ENCODE measurements around the gene SPDYC. TPM values are rescaled to one million over a fixed set of nuclear protein-coding genes. Genes with fewer than 3 reads are reported as not detected.
A peak's percentile ranks its signal among the peaks of the same experiment; 100 is the strongest.
"Not testable (repeated sequence)": the region's sequence is repeated elsewhere in the genome, so short reads cannot be mapped to it uniquely, and the experiment has no call there.

The SPDYC gene
- total and polyA plus RNA-seq, 11 donors, result not detected

DNA sequence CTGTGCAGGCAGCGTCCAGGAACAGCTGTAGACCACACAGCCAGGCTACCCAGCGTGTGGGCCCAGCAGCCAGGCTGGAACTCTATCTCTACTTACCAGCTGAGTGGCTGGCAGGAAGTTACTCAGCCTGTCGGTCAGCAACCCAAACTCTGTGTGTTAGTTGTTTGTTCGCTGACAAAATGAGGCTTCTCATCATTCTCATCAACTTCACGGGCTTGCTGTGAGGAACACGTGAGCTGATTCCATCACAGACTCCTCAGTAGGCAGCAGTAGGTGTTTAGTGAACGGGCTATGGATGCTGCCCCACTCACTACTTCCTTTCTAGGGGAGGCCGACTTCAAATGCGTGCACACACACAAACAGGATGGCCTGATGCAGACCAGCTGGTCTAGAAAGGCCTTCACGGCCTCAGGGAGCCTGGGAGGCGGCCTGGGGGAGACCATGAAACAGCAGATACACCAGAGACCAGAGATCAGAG is 830 bp upstream of the SPDYC start:
- no peaks in the 10 kb centered on the region for H3K27me3 ChIP-seq
- H3K36me3 ChIP-seq, result no peaks in the 10 kb centered on the region
- intact Hi-C loops (cut with DNase I), result no loop called here
- H3K9me3 ChIP-seq, result no peaks in the 10 kb centered on the region
- H3K4me3 ChIP-seq, result no peak overlapping the region
- DNase-seq (no peak), ATAC-seq (no peak)
- WGBS, 4 donors, result 69 to 73% (median 71%) methylated on average over 11 of the region's 11 CpGs
- no peak for TF ChIP-seq POLR2A (IDR thresholded peaks at IDR 0.05)
- TF ChIP-seq, protein P1, sequence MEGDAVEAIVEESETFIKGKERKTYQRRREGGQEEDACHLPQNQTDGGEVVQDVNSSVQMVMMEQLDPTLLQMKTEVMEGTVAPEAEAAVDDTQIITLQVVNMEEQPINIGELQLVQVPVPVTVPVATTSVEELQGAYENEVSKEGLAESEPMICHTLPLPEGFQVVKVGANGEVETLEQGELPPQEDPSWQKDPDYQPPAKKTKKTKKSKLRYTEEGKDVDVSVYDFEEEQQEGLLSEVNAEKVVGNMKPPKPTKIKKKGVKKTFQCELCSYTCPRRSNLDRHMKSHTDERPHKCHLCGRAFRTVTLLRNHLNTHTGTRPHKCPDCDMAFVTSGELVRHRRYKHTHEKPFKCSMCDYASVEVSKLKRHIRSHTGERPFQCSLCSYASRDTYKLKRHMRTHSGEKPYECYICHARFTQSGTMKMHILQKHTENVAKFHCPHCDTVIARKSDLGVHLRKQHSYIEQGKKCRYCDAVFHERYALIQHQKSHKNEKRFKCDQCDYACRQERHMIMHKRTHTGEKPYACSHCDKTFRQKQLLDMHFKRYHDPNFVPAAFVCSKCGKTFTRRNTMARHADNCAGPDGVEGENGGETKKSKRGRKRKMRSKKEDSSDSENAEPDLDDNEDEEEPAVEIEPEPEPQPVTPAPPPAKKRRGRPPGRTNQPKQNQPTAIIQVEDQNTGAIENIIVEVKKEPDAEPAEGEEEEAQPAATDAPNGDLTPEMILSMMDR (IDR thresholded peaks at IDR 0.05), result no peak
- H3K4me1 ChIP-seq, result peaks cover 0 to 7% (median 0%) of the 10 kb centered on the region in 12 donors
- no peak overlapping the region for H3K27ac ChIP-seq

DNA sequence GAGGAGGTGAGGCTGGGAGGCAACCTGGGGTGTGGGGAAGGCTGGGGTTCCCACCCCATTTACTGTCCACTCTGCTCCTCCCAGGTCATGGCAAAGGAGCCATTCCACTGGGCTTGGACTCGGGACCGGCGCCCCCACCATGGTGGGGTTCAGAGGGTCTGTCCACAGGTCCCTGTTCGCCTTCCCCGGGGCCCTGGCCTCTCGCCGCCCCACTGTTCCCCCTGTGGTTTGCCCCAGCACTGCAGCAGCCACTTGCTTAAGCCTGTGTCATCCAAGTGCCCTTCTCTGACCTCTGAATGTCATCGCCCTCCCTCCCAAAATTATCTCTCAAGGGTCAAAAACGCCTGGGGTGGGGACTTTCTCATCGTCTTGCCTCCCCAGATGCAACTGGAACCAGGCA is 2.6 kb downstream of the SPDYC start:
- intact Hi-C loops (cut with DNase I), result loop anchor here in 1 of 10 donors (5.0 kb wide), 1 partner anchor 35 kb away; no protein-coding TSS in a partner anchor
- H3K27ac ChIP-seq, result no peak overlapping the region
- ATAC-seq, result no peak
- no peaks in the 10 kb centered on the region for H3K27me3 ChIP-seq
- no peak for DNase-seq
- no peak overlapping the region for H3K4me3 ChIP-seq
- no peaks in the 10 kb centered on the region for H3K36me3 ChIP-seq
- H3K4me1 ChIP-seq, result peaks cover 0 to 7% (median 0%) of the 10 kb centered on the region in 12 donors
- 75 to 81% (median 77%) methylated on average over 7 to 10 of the region's 10 CpGs for WGBS, 4 donors
- no peaks in the 10 kb centered on the region for H3K9me3 ChIP-seq
- no peak for TF ChIP-seq POLR2A (IDR thresholded peaks at IDR 0.05)
- TF ChIP-seq, protein P1 (IDR thresholded peaks at IDR 0.05), result no peak

DNA sequence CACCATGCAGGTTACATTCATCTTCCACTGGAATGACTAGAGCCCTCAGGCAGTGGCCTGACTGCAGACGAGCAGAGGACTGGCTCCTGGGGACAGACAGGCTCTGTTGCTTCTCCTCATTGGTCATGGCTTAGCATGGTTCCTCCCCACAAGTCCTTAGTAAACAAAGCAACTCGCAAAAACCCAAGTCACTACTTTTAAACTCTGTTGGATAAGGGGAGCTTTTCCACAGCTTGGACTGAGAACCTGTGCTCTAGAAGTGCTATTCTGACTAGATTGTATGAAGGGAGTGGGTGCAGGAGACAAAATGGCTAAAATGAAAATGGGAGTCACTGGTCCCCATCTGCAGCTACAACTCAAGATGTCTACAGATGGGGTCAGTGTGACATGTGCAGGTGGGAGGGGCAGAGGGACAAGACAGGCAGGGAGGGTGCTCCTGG is 4.6 kb downstream of the SPDYC start:
- not testable (repeated sequence) for H3K9me3 ChIP-seq, H3K27me3 ChIP-seq, ATAC-seq, H3K4me3 ChIP-seq, DNase-seq, H3K36me3 ChIP-seq, H3K27ac ChIP-seq, H3K4me1 ChIP-seq
- intact Hi-C loops (cut with DNase I), result loop anchor here in 1 of 10 donors (5.0 kb wide), 1 partner anchor 37 kb away; no protein-coding TSS in a partner anchor
- WGBS, 4 donors, result 47 to 70% (median 66%) methylated on average over 2 of the region's 2 CpGs

- H3K4me1 ChIP-seq, result peaks cover 0 to 30% (median 12%) of the 10 kb centered on the region in 12 donors
- H3K9me3 ChIP-seq, result no peaks in the 10 kb centered on the region
- peaks cover 0 to 24% (median 14%) of the 10 kb centered on the region in 9 donors for H3K36me3 ChIP-seq
- intact Hi-C loops (cut with DNase I), result loop anchor here in 9 of 10 donors (2.0 to 10.0 kb wide), 8 partner anchors 44 to 169 kb away; partner anchors contain the start of genes TM7SF2 (in 5 of the 9), ARL2 (in 2 of the 9), FAU (in 2 of the 9) and MRPL49 (in 2 of the 9)
- ATAC-seq, result peak; percentile 21 to 68 (median 56)
- peak in 1 of 2 donors; percentile 64 for TF ChIP-seq POLR2A (IDR thresholded peaks at IDR 0.05)
- TF ChIP-seq, protein P1 (IDR thresholded peaks at IDR 0.05), result peak; percentile 27 to 58 (median 45)
- WGBS, 4 donors, result 1 to 2% (median 1%) methylated on average over 15 to 60 of the region's 60 CpGs
- peak overlapping the region; percentile 73 to 98 (median 93) for H3K27ac ChIP-seq
- H3K4me3 ChIP-seq, result peak overlapping the region; percentile 65 to 98 (median 80)
- no peaks in the 10 kb centered on the region for H3K27me3 ChIP-seq
- DNase-seq, result peak; percentile 51 to 84 (median 64)
Observed at GRCh38 chr11:65180877-65181568, 11.0 kb downstream of the SPDYC start.
